Adrenal gland (tissue), 5 donors: ENCODE data around the gene CDK11A.
"Not testable (repeated sequence)": the region's sequence is repeated elsewhere in the genome, so short reads cannot be mapped to it uniquely, and the experiment has no call there.

Source experiments
- CTCF ChIP-seq, 6 experiments: fragments of 450-650 bp in 4 of 6; fragments of 200-600 bp in 2 of 6; sonication (generic) in 1 of 6; IDR thresholded peaks; 1 replicate in 5 of 6; 2 replicates in 1 of 6; pipeline versions ENCODE4 v1.5.1 to v1.8.0; 2016 to 2021; ENCODE audit warnings: antibody characterized with exemption in 6 of 6, mild to moderate bottlenecking in 2 of 6, moderate library complexity in 1 of 6
- POLR2A ChIP-seq, 2 donors: fragments of 450-650 bp; IDR thresholded peaks; one replicate each; pipeline ENCODE4 v1.6.1; 2017; ENCODE audit warnings: antibody characterized with exemption in 2 of 2, mild to moderate bottlenecking in 2 of 2, moderate library complexity in 1 of 2
- donor health status: DM: no; HTN: no; CAD: no.

DNA sequence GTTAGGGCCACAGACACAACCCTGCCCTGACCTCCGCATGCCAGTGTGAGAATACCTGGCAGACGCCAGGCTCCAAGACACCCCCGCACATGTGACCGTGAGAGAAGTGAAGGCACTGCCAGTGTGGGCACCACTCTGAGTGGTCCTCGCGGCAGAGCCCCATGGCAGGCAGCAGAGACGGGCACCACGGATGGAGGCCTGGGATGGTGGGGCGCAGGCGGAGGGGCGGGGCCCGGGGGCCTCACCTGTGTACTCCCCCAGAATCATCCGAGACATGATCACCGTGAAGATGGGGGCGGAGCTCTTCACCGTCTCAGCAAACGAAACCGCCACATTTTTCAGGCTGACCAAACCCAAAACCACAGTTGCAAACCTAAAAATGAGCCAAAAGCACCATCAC is 48.9 kb downstream of the CDK11A start:
- not testable (repeated sequence) for TF ChIP-seq CTCF, POLR2A (IDR thresholded peaks at IDR 0.05)
